Measurements from ENCODE around the gene FOXR1. TPM values are rescaled to one million over a fixed set of nuclear protein-coding genes. Genes with fewer than 3 reads are reported as not detected.
A peak's percentile ranks its signal among the peaks of the same experiment; 100 is the strongest.

FOXR1 gene
- total RNA-seq, 4 donors from 2014 or later, result not detected

- Histone ChIP-seq H3K9me3 (no peaks in the 10 kb centered on the region), H3K4me3 (peak overlapping the region; percentile 93 to 97 (median 94)), H3K36me3 (no peaks in the 10 kb centered on the region), H3K4me1 (peaks cover 61 to 76% (median 73%) of the 10 kb centered on the region in 4 donors), H3K27me3 (no peaks in the 10 kb centered on the region), H3K27ac (replicated peaks in 1 of 4) (peak overlapping the region; percentile 90 to 98 (median 96))
- WGBS, result 0% methylated on average over 15 of the region's 45 CpGs
- no peak for TF ChIP-seq CTCF (IDR thresholded peaks at IDR 0.05)
- TF ChIP-seq EP300 (IDR thresholded peaks at IDR 0.05), result no peak
- peak in 1 of 2 donors; percentile 46 for TF ChIP-seq POLR2AphosphoS5 (IDR thresholded peaks at IDR 0.05)
- peak; percentile 31 for TF ChIP-seq POLR2A (IDR thresholded peaks at IDR 0.05; ENCODE audit: low read depth)
- no peak for DNase-seq (ENCODE audit: extremely low spot score)
- intact Hi-C loops (cut with DNase I), result no loop called here
Observed at GRCh38 chr11:118924591-118925585, 46.7 kb upstream of the FOXR1 start.

DNA sequence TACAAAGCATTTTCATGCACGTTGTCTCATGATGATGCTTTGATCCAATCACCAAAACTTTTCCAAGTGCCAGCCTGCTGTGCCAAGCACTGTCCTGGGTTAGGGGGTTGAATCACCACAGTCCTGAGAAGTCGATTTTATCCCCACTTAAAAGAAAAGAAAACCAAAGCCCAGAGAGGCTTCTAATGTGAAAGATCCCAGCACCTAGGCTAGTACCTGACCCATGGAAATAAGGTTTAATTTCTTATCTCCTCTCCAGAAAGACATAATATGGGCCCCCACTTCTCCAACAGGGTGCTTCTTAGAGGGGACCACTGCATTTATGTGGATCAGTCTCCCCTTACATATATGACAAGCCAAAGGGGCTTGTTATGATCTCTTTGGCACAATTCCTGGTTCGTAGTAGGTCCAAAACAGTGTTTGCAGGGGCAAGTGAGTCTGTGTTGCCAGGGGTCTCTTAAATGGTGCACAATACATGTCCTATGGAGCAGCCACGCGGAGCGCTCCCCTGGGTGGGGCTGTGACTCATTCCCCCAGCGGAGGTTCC lies 43.9 kb upstream of the FOXR1 start:
- no peaks in the 10 kb centered on the region for H3K27me3 ChIP-seq
- intact Hi-C loops (cut with DNase I), result no loop called here
- no peak for DNase-seq (ENCODE audit: extremely low spot score)
- H3K4me3 ChIP-seq, result peak overlapping the region; percentile 62 to 86 (median 76)
- no peaks in the 10 kb centered on the region for H3K36me3 ChIP-seq
- peaks cover 44 to 58% (median 54%) of the 10 kb centered on the region in 4 donors for H3K4me1 ChIP-seq
- no peak for TF ChIP-seq CTCF (IDR thresholded peaks at IDR 0.05)
- TF ChIP-seq POLR2AphosphoS5 (IDR thresholded peaks at IDR 0.05), result no peak
- no peak for TF ChIP-seq POLR2A (IDR thresholded peaks at IDR 0.05; ENCODE audit: low read depth)
- TF ChIP-seq EP300 (IDR thresholded peaks at IDR 0.05), result no peak
- WGBS, result 12% methylated on average over 7 of the region's 7 CpGs
- peak overlapping the region; percentile 90 to 99 (median 96) for H3K27ac ChIP-seq (replicated peaks in 1 of 4)
- no peaks in the 10 kb centered on the region for H3K9me3 ChIP-seq

- Histone ChIP-seq H3K4me3 (peak overlapping the region; percentile 62 to 86 (median 76)), H3K4me1 (peaks cover 39 to 56% (median 53%) of the 10 kb centered on the region in 4 donors), H3K27me3 (no peaks in the 10 kb centered on the region), H3K36me3 (no peaks in the 10 kb centered on the region), H3K9me3 (no peaks in the 10 kb centered on the region), H3K27ac (replicated peaks in 1 of 4) (peak overlapping the region; percentile 90 to 99 (median 96))
- WGBS, result 0% methylated on average over 23 of the region's 32 CpGs
- TF ChIP-seq EP300 (IDR thresholded peaks at IDR 0.05), result no peak
- TF ChIP-seq CTCF (IDR thresholded peaks at IDR 0.05), result peak; percentile 90 to 94 (median 91)
- TF ChIP-seq POLR2AphosphoS5 (IDR thresholded peaks at IDR 0.05), result peak in 1 of 2 donors; percentile 85
- intact Hi-C loops (cut with DNase I), result no loop called here
- peak; percentile 97 for DNase-seq (ENCODE audit: extremely low spot score)
Observed at GRCh38 chr11:118928101-118928869, 43.3 kb upstream of the FOXR1 start.

DNA sequence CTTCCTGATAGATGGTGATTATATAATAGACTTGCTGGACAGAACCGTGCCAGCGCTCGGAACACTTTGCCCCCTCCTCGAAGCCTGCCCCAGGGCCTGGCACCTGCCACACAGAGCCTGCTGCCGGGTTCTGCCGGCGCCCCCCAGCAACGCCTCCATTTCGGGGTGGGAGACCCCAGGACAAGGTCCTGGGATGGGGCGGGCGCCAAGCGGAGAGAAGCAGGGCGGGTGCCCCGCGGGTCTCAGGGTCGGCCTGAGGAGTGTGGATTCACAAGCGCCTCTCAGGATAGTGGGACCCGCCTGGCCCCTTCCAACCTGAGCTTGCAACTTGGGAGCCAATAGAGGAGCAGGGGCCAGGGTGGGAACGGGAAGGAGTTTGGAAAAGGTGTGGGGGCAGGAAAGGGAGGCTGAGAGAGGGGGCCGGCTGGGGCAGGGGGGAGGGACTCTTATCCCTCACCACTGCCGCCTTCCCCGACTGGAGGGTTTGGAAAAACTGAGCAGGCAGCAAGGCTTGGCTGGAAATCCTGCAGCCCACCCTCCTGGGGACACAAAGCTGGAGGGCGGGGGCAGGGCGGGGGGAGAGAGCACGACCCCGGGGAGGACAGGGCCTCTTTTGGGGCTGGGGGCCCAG lies 42.6 kb upstream of the FOXR1 start:
- intact Hi-C loops (cut with DNase I), result no loop called here
- WGBS, result 0% methylated on average over 3 of the region's 26 CpGs
- peaks cover 35 to 56% (median 53%) of the 10 kb centered on the region in 4 donors for H3K4me1 ChIP-seq

More for the DNA sequence above, 42.6 kb upstream of the FOXR1 start:
- H3K4me3 ChIP-seq, result peak overlapping the region; percentile 62 to 86 (median 76)
- H3K27me3 ChIP-seq, result no peaks in the 10 kb centered on the region
- no peaks in the 10 kb centered on the region for H3K36me3 ChIP-seq
- H3K9me3 ChIP-seq, result no peaks in the 10 kb centered on the region
- TF ChIP-seq POLR2AphosphoS5 (IDR thresholded peaks at IDR 0.05), result peak in 1 of 2 donors; percentile 23
- no peak for TF ChIP-seq CTCF (IDR thresholded peaks at IDR 0.05)
- H3K27ac ChIP-seq (replicated peaks in 1 of 4), result peak overlapping the region; percentile 90 to 99 (median 96)
- no peak for DNase-seq (ENCODE audit: extremely low spot score)
